Activated CD4-positive, alpha-beta T cell treated with anti-CD3 and anti-CD28 coated beads, Interleukin-2, amount 50 U/mL, for 4 hours (primary cell): Measurements from ENCODE around the gene SHROOM1.
"Not testable (repeated sequence)": the region's sequence is repeated elsewhere in the genome, so short reads cannot be mapped to it uniquely, and the experiment has no call there.

ENCODE experiments used
- DNase-seq, 2 experiments: peaks; one replicate each; pipeline ENCODE4 v3.0.0-alpha.2; 2020

Gene SHROOM1

GRCh38 chr5:132830436-132831094, at the start of gene SHROOM1:
Gene SHROOM1 (minus strand): TSS chr5:132830647. CDS start chr5:132826140, 4,507 bp downstream.
- DNase-seq = no peak

- DNase-seq = no peak
These were observed 47.5 kb upstream of the SHROOM1 start for GRCh38 chr5:132877938-132878337.

- DNase-seq = no peak
These were observed 47.0 kb upstream of the SHROOM1 start for GRCh38 chr5:132877466-132877865.

- DNase-seq = no peak
These were observed 45.7 kb upstream of the SHROOM1 start for GRCh38 chr5:132876020-132876759.

- DNase-seq = no peak
These were observed 43.5 kb upstream of the SHROOM1 start for GRCh38 chr5:132873930-132874271.

GRCh38 chr5:132873119-132873929, 42.9 kb upstream of the SHROOM1 start, which contains the start of gene LEAP2:
Gene LEAP2 (plus strand): TSS chr5:132873668. CDS start chr5:132873695, 27 bp downstream.
- no peak for DNase-seq

- no peak for DNase-seq
These were observed 42.3 kb upstream of the SHROOM1 start for GRCh38 chr5:132872788-132873118.

GRCh38 chr5:132871459-132872284, 41.2 kb upstream of the SHROOM1 start:
- no peak for DNase-seq

- no peak for DNase-seq
These were observed 40.4 kb upstream of the SHROOM1 start for GRCh38 chr5:132870801-132871200.

- DNase-seq = no peak
These were observed 38.3 kb upstream of the SHROOM1 start for GRCh38 chr5:132868754-132869153.

- no peak for DNase-seq
These were observed 36.6 kb upstream of the SHROOM1 start for GRCh38 chr5:132867046-132867451.

GRCh38 chr5:132866342-132867045, 36.0 kb upstream of the SHROOM1 start, which contains the start of the genes GDF9 and UQCRQ:
Gene GDF9 (minus strand): TSS chr5:132866469. CDS start chr5:132864533, 1,936 bp downstream.
Gene UQCRQ (plus strand): TSS chr5:132866642. CDS start chr5:132866882, 240 bp downstream.
- peak; percentile 81 to 86 for DNase-seq

- DNase-seq = no peak
These were observed 35.4 kb upstream of the SHROOM1 start for GRCh38 chr5:132865668-132866341.

- no peak for DNase-seq
These were observed 30.3 kb upstream of the SHROOM1 start for GRCh38 chr5:132860742-132861141.

- no peak for DNase-seq
These were observed 29.5 kb upstream of the SHROOM1 start for GRCh38 chr5:132859889-132860437.

- DNase-seq = no peak
These were observed 25.6 kb upstream of the SHROOM1 start for GRCh38 chr5:132856011-132856410.

GRCh38 chr5:132854992-132855391, 24.5 kb upstream of the SHROOM1 start:
- DNase-seq = not testable (repeated sequence)

GRCh38 chr5:132854301-132854700, 23.9 kb upstream of the SHROOM1 start:
- DNase-seq = no peak

GRCh38 chr5:132853790-132854189, 23.3 kb upstream of the SHROOM1 start:
- no peak for DNase-seq

- no peak for DNase-seq
These were observed 22.9 kb upstream of the SHROOM1 start for GRCh38 chr5:132853323-132853722.

- no peak for DNase-seq
These were observed 19.6 kb upstream of the SHROOM1 start for GRCh38 chr5:132850066-132850465.
